Thyroid gland (tissue), 4 donors: ENCODE data around the gene BRD4. TPM values are rescaled to one million over a fixed set of nuclear protein-coding genes. Genes with fewer than 3 reads are reported as not detected.

Experiments used
- DNase-seq, 2 donors: peaks; one replicate each; pipeline ENCODE4 v3.0.0-alpha.2; 2019
- H3K27ac ChIP-seq, 3 donors: fragments of 200-600 bp; sonication (generic); 1 replicate in 2 of 3; 2 replicates in 1 of 3; pipeline ENCODE4 v1.5.1; 2016 to 2019; ENCODE audit warnings: mild to moderate bottlenecking in 1 of 3, moderate library complexity in 1 of 3
- H3K27me3 ChIP-seq: fragments of 200-600 bp; sonication (generic); one replicate; pipeline ENCODE4 v1.5.1; 2019
- H3K36me3 ChIP-seq, 2 donors: fragments of 200-600 bp; sonication (generic); one replicate each; pipeline ENCODE4 v1.5.1; 2016 to 2019
- H3K4me1 ChIP-seq, 2 donors: fragments of 200-600 bp; sonication (generic); one replicate each; pipeline ENCODE4 v1.5.1; 2017 to 2019
- H3K4me3 ChIP-seq, 3 donors: fragments of 200-600 bp; sonication (generic); replicated peaks in 1 of 3; 1 replicate in 2 of 3; 2 replicates in 1 of 3; pipeline ENCODE4 v1.5.1; 2016; ENCODE audit warnings: mild to moderate bottlenecking in 1 of 3
- H3K9me3 ChIP-seq: fragments of 200-600 bp; sonication (generic); one replicate; pipeline ENCODE4 v1.5.1; 2017
- CTCF ChIP-seq, 6 experiments: fragments of 200-600 bp in 3 of 6; fragments of 450-650 bp in 3 of 6; sonication (generic) in 3 of 6; IDR thresholded peaks; one replicate each; pipeline ENCODE4 v1.5.1; 2016 to 2019; ENCODE audit warnings: antibody characterized with exemption in 6 of 6, mild to moderate bottlenecking in 2 of 6, inconsistent platforms in 1 of 6, moderate library complexity in 1 of 6
- POLR2A ChIP-seq, 2 donors: fragments of 450-650 bp; IDR thresholded peaks; one replicate each; pipeline ENCODE4 v1.6.1; 2017; ENCODE audit warnings: antibody characterized with exemption in 2 of 2, mild to moderate bottlenecking in 2 of 2, moderate library complexity in 1 of 2
- WGBS, 2 donors: methylation state at CpG; one replicate each; pipeline ENCODE4 v1.1.5; 2017; 5-methylcytosine and 5-hydroxymethylcytosine counted together
- intact Hi-C: fragments of 100-400 bp; cut with DNase I; formaldehyde crosslinking; loops from one replicate; pipeline ENCODE4 v1.15.1; 2023
- total RNA-seq, 4 donors: library from RNA; depleted of rRNA; stranded (reverse); fragments of >200 nt; gene quantifications; one replicate each; pipeline ENCODE4 v1.2.3, GENCODE V29; 2016

The BRD4 gene
- total RNA-seq, 4 donors from 2014 or later, result 20.8 to 78.1 (median 32.4) TPM

GRCh38 chr19:15328312-15328711 lies 4.0 kb downstream of the BRD4 start:
- TF ChIP-seq POLR2A (IDR thresholded peaks at IDR 0.05), result no peak
- TF ChIP-seq CTCF (IDR thresholded peaks at IDR 0.05), result no peak
- Histone ChIP-seq H3K4me1 (peaks cover 73 to 79% of the 10 kb centered on the region in 2 donors), H3K9me3 (no peaks in the 10 kb centered on the region), H3K4me3 (no peak overlapping the region), H3K36me3 (no peaks in the 10 kb centered on the region), H3K27ac (no peak overlapping the region), H3K27me3 (no peaks in the 10 kb centered on the region)
- intact Hi-C loops, result no loop called here
- DNase-seq, result peak; percentile 78 to 81
- 19 to 47% methylated on average over 10 of the region's 10 CpGs for WGBS, 2 donors

GRCh38 chr19:15324791-15325519 lies 7.4 kb downstream of the BRD4 start:
- Histone ChIP-seq H3K27me3 (no peaks in the 10 kb centered on the region), H3K36me3 (no peaks in the 10 kb centered on the region), H3K4me3 (no peak overlapping the region), H3K27ac (peak overlapping the region in 1 of 3 donors; percentile 4), H3K9me3 (no peaks in the 10 kb centered on the region), H3K4me1 (peaks cover 78 to 90% of the 10 kb centered on the region in 2 donors)
- no peak for DNase-seq
- TF ChIP-seq CTCF (IDR thresholded peaks at IDR 0.05), result no peak
- TF ChIP-seq POLR2A (IDR thresholded peaks at IDR 0.05), result no peak
- WGBS, 2 donors, result 31 to 55% methylated on average over 6 of the region's 6 CpGs
- intact Hi-C loops, result no loop called here

- Histone ChIP-seq H3K27ac (no peak overlapping the region), H3K9me3 (no peaks in the 10 kb centered on the region), H3K27me3 (no peaks in the 10 kb centered on the region), H3K4me3 (no peak overlapping the region), H3K36me3 (no peaks in the 10 kb centered on the region), H3K4me1 (peaks cover 78 to 90% of the 10 kb centered on the region in 2 donors)
- intact Hi-C loops, result no loop called here
- TF ChIP-seq POLR2A (IDR thresholded peaks at IDR 0.05), result no peak
- TF ChIP-seq CTCF (IDR thresholded peaks at IDR 0.05), result no peak
- WGBS, 2 donors, result 39 to 50% methylated on average over 5 of the region's 5 CpGs
- DNase-seq, result peak; percentile 49 to 66
These were observed 8.7 kb downstream of the BRD4 start for GRCh38 chr19:15323496-15324235.

GRCh38 chr19:15321739-15322138 lies 10.6 kb downstream of the BRD4 start:
- Histone ChIP-seq H3K9me3 (no peaks in the 10 kb centered on the region), H3K27me3 (no peaks in the 10 kb centered on the region), H3K4me1 (peaks cover 82 to 90% of the 10 kb centered on the region in 2 donors), H3K4me3 (no peak overlapping the region), H3K36me3 (no peaks in the 10 kb centered on the region), H3K27ac (no peak overlapping the region)
- no peak for TF ChIP-seq CTCF (IDR thresholded peaks at IDR 0.05)
- no peak for TF ChIP-seq POLR2A (IDR thresholded peaks at IDR 0.05)
- WGBS, 2 donors, result 58 to 65% methylated on average over 2 of the region's 2 CpGs
- DNase-seq, result no peak
- intact Hi-C loops, result no loop called here

GRCh38 chr19:15320116-15320515 lies 12.2 kb downstream of the BRD4 start:
- 65 to 66% methylated on average over 4 of the region's 4 CpGs for WGBS, 2 donors
- DNase-seq, result no peak

More at GRCh38 chr19:15320116-15320515, 12.2 kb downstream of the BRD4 start:
- TF ChIP-seq CTCF (IDR thresholded peaks at IDR 0.05) (no peak), POLR2A (IDR thresholded peaks at IDR 0.05) (no peak)
- Histone ChIP-seq H3K4me3 (no peak overlapping the region), H3K27me3 (no peaks in the 10 kb centered on the region), H3K9me3 (no peaks in the 10 kb centered on the region), H3K36me3 (no peaks in the 10 kb centered on the region), H3K27ac (no peak overlapping the region), H3K4me1 (peaks cover 81 to 90% of the 10 kb centered on the region in 2 donors)
- intact Hi-C loops, result no loop called here
